NB4 (cell line): ENCODE measurements around the gene RAP1B.

Source experiments
- MAX ChIP-seq: IDR thresholded peaks from 2 replicates; pipeline ENCODE4 v1.6.1; 2011; ENCODE audit warnings: low read depth, low read length
- POLR2A ChIP-seq: IDR thresholded peaks from 2 replicates; pipeline ENCODE4 v1.6.1; 2011; ENCODE audit warnings: mild to moderate bottlenecking; ENCODE audit not compliant: insufficient read length; ENCODE audit errors: extremely low read depth
- TF ChIP-seq, protein P1 (sequence below): IDR thresholded peaks from one replicate; pipeline ENCODE4 v1.5.1; 2012; ENCODE audit warnings: low read depth, low read length

DNA sequence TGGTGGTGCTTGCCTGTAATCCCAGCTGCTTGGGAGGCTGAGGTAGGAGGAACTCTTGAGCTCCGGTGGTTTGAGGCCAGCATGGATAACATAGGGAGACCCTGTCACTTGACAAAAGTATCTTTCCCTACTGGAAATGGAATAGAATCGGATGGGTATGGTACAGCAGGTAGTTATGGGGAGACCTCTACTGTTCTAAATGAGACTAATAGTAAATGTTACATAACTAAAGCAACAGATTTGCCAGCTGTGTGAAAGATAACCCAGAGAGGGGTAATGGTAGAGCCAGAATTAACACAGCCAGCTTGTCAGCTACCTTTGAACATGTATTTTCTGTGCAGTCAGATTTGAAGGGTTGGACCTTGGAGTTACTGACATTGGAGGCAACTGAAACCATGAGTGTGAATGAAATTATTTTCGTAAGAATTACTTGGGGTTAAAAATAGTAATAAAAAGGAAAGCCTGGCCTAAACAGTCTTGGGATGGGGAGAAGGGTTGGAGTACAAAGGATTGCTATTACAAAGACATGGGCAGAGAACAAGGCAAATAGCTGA is 54.4 kb downstream of the RAP1B start:
- TF ChIP-seq POLR2A = peak; percentile 11
- TF ChIP-seq, protein P1, sequence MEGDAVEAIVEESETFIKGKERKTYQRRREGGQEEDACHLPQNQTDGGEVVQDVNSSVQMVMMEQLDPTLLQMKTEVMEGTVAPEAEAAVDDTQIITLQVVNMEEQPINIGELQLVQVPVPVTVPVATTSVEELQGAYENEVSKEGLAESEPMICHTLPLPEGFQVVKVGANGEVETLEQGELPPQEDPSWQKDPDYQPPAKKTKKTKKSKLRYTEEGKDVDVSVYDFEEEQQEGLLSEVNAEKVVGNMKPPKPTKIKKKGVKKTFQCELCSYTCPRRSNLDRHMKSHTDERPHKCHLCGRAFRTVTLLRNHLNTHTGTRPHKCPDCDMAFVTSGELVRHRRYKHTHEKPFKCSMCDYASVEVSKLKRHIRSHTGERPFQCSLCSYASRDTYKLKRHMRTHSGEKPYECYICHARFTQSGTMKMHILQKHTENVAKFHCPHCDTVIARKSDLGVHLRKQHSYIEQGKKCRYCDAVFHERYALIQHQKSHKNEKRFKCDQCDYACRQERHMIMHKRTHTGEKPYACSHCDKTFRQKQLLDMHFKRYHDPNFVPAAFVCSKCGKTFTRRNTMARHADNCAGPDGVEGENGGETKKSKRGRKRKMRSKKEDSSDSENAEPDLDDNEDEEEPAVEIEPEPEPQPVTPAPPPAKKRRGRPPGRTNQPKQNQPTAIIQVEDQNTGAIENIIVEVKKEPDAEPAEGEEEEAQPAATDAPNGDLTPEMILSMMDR = no peak
- no peak for TF ChIP-seq MAX
